Kidney glomerular epithelial cell (primary cell): ENCODE data around the gene MCTP1.

ENCODE experiments used
- DNase-seq: peaks from one replicate; lab custom pipeline; 2025; lab: John Stamatoyannopoulos, UW

The MCTP1 gene

GRCh38 chr5:95072281-95072680 lies 212.6 kb downstream of the MCTP1 start:
- DNase-seq, result no peak

DNA sequence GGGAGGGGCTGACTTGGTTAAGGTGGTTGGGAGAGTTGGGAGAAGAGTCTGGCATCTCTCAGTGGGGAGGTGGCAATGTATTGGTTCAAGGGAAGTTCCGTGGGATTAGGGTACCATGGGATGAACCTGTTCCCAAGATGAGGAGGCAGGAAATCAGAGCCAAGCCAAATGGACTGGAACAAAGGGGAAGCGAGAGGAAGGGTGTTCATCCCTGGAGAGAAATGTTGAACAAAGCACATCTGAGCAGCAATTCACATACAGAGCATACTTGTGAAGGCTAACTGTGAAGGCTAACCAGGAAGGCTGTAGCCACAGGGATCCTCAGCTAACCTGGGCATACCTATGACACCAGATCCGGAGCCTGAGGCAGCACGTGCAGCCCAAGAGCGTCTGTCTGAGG lies 214.0 kb downstream of the MCTP1 start:
- DNase-seq, result no peak

- no peak for DNase-seq
Observed at GRCh38 chr5:95070453-95070852, 214.4 kb downstream of the MCTP1 start.

DNA sequence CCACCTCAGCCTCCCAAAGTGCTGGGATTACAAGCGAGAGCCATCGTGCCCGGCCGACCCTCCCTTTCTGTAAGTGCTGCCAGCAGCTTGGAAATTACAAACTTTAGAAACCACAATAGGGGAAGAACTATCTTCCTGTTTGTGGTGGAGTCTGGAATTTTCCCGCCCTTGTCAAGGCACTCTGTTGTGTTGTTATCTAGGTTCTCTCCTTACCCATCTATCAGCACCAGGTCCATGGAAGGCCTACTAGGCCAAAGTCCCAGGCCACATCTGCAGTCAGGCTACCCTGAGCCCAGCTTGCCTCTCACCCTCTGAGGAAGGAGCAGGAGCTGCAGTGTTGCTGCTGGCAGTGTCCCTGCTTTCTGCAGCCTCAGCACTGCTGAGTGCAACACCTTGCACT lies 214.9 kb downstream of the MCTP1 start:
- no peak for DNase-seq

- no peak for DNase-seq
Observed at GRCh38 chr5:95069021-95069420, 215.9 kb downstream of the MCTP1 start.

DNA sequence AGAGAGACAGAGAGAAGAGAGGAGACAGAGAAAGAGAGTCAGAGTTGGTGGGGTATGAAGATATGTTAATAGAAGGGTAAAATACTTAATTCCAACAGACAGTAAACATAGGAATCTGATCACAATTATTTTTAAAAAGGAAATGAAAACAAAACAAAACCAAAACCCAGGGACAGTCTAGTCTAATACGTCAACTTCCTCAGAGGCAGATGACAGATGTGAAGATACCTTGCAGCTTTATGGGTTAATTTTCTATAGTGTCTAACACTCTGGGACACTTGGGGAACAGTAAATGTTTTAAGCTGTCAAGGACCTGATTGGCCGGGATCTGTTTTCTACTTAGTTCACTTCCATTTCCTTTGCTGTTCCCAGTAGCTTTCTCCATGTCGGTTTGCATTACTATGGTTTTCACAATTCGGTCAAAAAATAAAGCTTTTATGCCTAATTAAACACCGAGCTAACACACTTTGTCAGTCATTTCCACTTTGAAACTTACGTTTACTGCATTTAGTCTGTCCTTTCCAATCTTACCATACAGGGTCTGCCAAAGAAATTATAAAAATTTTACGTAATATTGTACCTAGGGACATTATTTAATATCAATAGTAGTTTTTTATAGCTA lies 216.5 kb downstream of the MCTP1 start:
- DNase-seq, result no peak

GRCh38 chr5:95066048-95066447 lies 218.8 kb downstream of the MCTP1 start:
- no peak for DNase-seq

DNA sequence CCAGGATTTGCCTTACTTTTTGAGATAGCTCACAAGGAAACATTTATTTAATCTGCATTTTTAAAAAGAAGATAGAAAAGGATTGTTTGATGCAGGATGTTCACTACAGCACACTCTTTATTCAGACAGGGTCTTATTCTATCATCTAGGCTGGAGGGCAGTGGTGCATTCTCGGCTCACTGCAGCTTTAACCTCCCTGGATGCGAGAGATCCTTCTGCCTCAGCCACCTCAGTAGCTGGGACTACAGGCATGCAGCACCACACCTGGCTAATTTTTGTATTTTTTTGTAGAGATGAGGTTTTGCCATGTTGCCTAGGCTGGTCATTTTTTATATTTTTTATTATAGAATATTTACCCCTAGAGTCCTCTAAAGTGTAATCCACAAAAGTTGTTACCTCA lies 221.4 kb downstream of the MCTP1 start:
- DNase-seq, result no peak

- DNase-seq, result no peak
Observed at GRCh38 chr5:95060098-95060497, 224.8 kb downstream of the MCTP1 start.

DNA sequence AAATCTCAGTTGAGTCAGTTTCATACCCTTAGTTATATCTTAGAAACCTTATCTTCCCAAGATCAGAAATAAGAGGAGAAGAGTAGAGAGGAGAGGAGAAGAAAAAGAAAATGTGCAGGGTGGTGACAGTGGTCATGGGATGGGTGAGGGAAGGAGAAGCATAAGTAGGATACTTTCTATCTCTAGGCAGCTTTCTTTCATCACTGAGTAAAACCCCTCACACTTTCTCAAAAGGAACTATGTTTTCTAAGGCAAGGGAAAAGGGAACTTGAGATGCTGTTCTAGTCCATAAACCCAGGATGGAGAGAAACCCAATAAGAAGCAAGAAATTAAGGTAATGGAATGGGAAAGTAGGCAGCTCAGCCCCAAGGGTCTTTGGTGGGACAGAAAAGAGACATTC lies 225.3 kb downstream of the MCTP1 start:
- no peak for DNase-seq

- no peak for DNase-seq
Observed at GRCh38 chr5:95057615-95058014, 227.3 kb downstream of the MCTP1 start.

- no peak for DNase-seq
Observed at GRCh38 chr5:95053253-95053652, 231.6 kb downstream of the MCTP1 start.

GRCh38 chr5:95050708-95051107 lies 234.2 kb downstream of the MCTP1 start:
- DNase-seq, result no peak

GRCh38 chr5:95048628-95049027 lies 236.3 kb downstream of the MCTP1 start:
- DNase-seq, result no peak

DNA sequence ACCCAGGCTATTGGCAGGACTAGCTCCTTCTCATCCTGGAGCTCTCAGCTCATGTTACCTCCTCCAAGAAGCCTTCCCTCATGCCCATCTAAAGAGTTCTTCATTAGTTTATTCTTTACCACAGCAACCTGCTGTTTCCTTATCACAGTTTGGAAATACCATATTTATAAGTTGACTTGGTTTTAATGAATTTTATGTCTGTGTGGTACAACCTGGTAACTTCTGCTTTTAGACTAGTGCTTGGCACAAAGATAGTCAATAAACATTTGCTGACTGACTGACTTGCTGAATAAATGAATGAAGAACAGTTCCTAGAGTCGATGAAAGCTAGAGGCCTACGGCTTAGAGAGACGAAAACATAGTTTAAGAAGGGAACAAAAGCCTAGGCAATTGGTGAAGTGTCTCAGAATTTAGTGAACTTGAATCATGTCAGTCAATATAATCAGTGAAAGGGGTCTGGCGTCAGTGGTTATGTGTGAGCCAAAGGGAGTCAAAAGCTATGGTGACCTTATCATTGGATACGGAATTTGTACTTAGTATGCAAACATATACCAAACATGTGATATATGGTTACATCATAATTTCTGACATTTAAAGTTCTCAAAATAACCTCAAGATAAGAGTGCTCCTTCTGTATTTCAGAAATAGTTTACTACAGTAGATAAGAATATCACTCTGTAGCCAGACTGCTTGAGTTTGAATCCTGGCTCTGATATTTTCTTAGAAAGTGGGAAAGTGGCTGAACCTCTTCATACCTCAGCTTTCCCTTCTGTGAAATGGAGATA lies 239.5 kb downstream of the MCTP1 start:
- DNase-seq, result no peak

GRCh38 chr5:95044096-95044495 lies 240.8 kb downstream of the MCTP1 start:
- no peak for DNase-seq

- no peak for DNase-seq
Observed at GRCh38 chr5:95043648-95044047, 241.2 kb downstream of the MCTP1 start.

- DNase-seq, result no peak
Observed at GRCh38 chr5:95043234-95043633, 241.7 kb downstream of the MCTP1 start.

DNA sequence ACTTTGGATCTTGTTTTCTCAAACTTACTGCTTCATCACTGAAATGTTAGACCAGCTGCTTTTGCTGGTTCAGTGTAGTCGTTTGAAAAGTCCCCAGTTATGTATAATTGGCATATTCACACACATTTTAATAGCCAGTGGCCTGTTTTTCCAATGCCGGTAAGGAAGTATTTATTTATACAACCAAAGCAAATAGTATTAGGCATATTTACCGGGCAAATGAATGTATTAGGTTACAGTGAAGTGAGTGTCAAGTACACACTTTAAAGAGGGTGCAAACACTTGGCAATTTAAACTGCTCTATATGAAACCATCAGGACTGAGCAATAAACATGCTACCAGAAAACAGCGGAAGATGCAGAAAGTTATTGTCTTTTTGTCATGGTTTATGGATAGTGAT lies 242.9 kb downstream of the MCTP1 start:
- DNase-seq, result no peak

DNA sequence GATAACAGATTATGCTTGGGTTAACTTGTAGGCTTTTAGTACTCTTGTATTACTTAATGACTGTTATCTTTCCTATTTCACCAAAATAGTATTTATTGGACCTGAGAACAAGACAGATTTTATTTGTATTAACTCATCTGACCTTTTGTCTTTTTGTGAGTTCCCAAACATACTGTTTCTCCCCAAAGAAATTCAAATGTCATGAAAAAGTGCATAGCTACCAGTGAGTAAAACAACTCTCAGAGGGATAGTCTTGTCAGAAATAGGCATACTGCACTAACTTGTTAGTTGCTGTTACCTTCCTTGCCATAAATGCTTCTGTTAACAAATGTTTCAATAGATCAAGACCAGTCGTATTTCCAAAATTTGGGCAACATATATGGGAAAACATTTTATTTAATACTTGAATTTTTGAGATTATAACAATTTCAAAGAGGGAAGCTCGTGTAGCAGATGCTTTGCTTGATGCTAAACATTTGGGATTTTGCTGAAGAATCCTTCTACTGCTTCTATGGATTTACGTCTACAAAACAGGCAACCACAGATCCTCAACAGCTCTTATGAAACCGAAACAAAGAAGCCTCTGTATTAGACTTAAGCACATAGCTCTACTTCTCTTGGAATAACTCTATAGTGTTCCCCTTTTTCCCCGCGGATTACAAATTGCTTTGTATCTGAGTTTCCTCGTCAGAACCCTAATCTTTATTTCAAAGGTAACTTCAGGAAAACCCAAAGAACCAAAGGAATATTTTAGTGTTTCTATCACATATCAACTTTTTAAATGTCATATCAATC lies 248.8 kb downstream of the MCTP1 start:
- DNase-seq, result no peak

- DNase-seq, result no peak
Observed at GRCh38 chr5:95032801-95033200, 252.1 kb downstream of the MCTP1 start.

GRCh38 chr5:95029569-95030366 lies 255.1 kb downstream of the MCTP1 start:
- DNase-seq, result no peak
